Mesendoderm (in vitro differentiated cells): Measurements from ENCODE around the gene IQCF6.

Source experiments
- DNase-seq: peaks from one replicate; pipeline ENCODE4 v3.0.0; 2013
- H2AK5ac ChIP-seq: 2 replicates; pipeline ENCODE4 v1.6.1; 2013; ENCODE audit warnings: low read length, inconsistent platforms
- H2BK120ac ChIP-seq: 2 replicates; pipeline ENCODE4 v1.6.1; 2013; ENCODE audit warnings: low read depth, mild to moderate bottlenecking, low read length, moderate library complexity, mixed read lengths
- H2BK15ac ChIP-seq: replicated peaks from 2 replicates; pipeline ENCODE4 v1.6.1; 2013; ENCODE audit warnings: low read depth, mild to moderate bottlenecking, moderate library complexity
- H2BK5ac ChIP-seq: 2 replicates; pipeline ENCODE4 v1.6.1; 2013; ENCODE audit warnings: low read length, inconsistent platforms
- H3K18ac ChIP-seq: 2 replicates; pipeline ENCODE4 v1.6.1; 2013; ENCODE audit warnings: mild to moderate bottlenecking, low read length, mixed read lengths
- H3K23ac ChIP-seq: one replicate; pipeline ENCODE4 v1.6.1; 2013; ENCODE audit warnings: low read length
- H3K27ac ChIP-seq: 2 replicates; pipeline ENCODE4 v1.5.1; 2013; ENCODE audit warnings: low read depth, mild to moderate bottlenecking, inconsistent platforms, low read length, moderate library complexity
- H3K27me3 ChIP-seq: 2 replicates; pipeline ENCODE4 v1.6.1; 2013; ENCODE audit warnings: low read length, control low read depth, mild to moderate bottlenecking, inconsistent platforms; ENCODE audit not compliant: insufficient read depth, poor library complexity
- H3K36me3 ChIP-seq: 2 replicates; pipeline ENCODE4 v1.6.1; 2013; ENCODE audit warnings: low read length, inconsistent platforms; ENCODE audit not compliant: control insufficient read depth, insufficient read depth
- H3K4ac ChIP-seq: one replicate; pipeline ENCODE4 v1.6.1; 2013; ENCODE audit warnings: low read depth, mild to moderate bottlenecking, low read length, moderate library complexity
- H3K4me1 ChIP-seq: 2 replicates; pipeline ENCODE4 v1.6.1; 2013; ENCODE audit warnings: low read depth, low read length, inconsistent platforms; ENCODE audit not compliant: control insufficient read depth
- H3K4me2 ChIP-seq: 2 replicates; pipeline ENCODE4 v1.6.1; 2013; ENCODE audit warnings: low read length
- H3K4me3 ChIP-seq: 2 replicates; pipeline ENCODE4 v1.5.1; 2013; ENCODE audit warnings: mild to moderate bottlenecking, low read length
- H3K56ac ChIP-seq: one replicate; pipeline ENCODE4 v1.6.1; 2013; ENCODE audit warnings: low read length
- H3K79me1 ChIP-seq: 2 replicates; pipeline ENCODE4 v1.6.1; 2013; ENCODE audit warnings: low read length, inconsistent platforms
- H3K79me2 ChIP-seq: 2 replicates; pipeline ENCODE4 v1.6.1; 2013; ENCODE audit warnings: mild to moderate bottlenecking, low read length; ENCODE audit not compliant: control insufficient read depth, insufficient read depth
- H3K9ac ChIP-seq: 2 replicates; pipeline ENCODE4 v1.6.1; 2013; ENCODE audit warnings: low read length, inconsistent platforms
- H4K5ac ChIP-seq: one replicate; pipeline ENCODE4 v1.6.1; 2013; ENCODE audit warnings: low read length
- H4K8ac ChIP-seq: one replicate; pipeline ENCODE4 v1.6.1; 2013; ENCODE audit warnings: low read depth, mild to moderate bottlenecking, control low read depth, low read length, moderate library complexity
- WGBS: extraction: QIAGEN DNeasy Blood & Tissue Kit; methylation state at CpG from one replicate; pipeline ENCODE4 v1.1.7; 2013; ENCODE audit warnings: low lambda C conversion rate, missing lambda C conversion rate; ENCODE audit not compliant: insufficient coverage; ENCODE audit errors: extremely low coverage; 5-methylcytosine and 5-hydroxymethylcytosine counted together

The IQCF6 gene

GRCh38 chr3:51799879-51800749 lies 21.1 kb upstream of the IQCF6 start:
- Histone ChIP-seq H2BK5ac (peak overlapping the region; percentile 77), H3K4ac (no peak overlapping the region), H2AK5ac (no peak overlapping the region), H3K9ac (peak overlapping the region; percentile 65), H2BK15ac (no peak overlapping the region), H3K4me3 (no peak overlapping the region), H3K79me2 (peaks cover 2% of the 10 kb centered on the region), H3K27ac (peak overlapping the region; percentile 85), H3K56ac (peak overlapping the region; percentile 82), H3K4me2 (peak overlapping the region; percentile 6), H4K8ac (no peak overlapping the region), H3K27me3 (no peaks in the 10 kb centered on the region), H3K4me1 (peaks cover 13% of the 10 kb centered on the region), H3K18ac (peak overlapping the region; percentile 19), H3K79me1 (no peaks in the 10 kb centered on the region), H3K23ac (no peak overlapping the region), H2BK120ac (peak overlapping the region; percentile 64), H4K5ac (no peak overlapping the region), H3K36me3 (no peaks in the 10 kb centered on the region)
- WGBS: no CpG with 5 or more reads among the region's 3 CpGs
- DNase-seq: peak; percentile 88

GRCh38 chr3:51798411-51798963 lies 19.4 kb upstream of the IQCF6 start:
- no peaks in the 10 kb centered on the region for H3K27me3 ChIP-seq
- no peak overlapping the region for H2BK120ac ChIP-seq
- H3K79me2 ChIP-seq: peaks cover 2% of the 10 kb centered on the region
- H3K23ac ChIP-seq: no peak overlapping the region
- H4K8ac ChIP-seq: no peak overlapping the region
- H3K9ac ChIP-seq: peak overlapping the region; percentile 61
- WGBS: no CpG with 5 or more reads among the region's 3 CpGs
- H4K5ac ChIP-seq: no peak overlapping the region
- peak overlapping the region; percentile 67 for H3K56ac ChIP-seq
- peak overlapping the region; percentile 64 for H2BK5ac ChIP-seq
- H2BK15ac ChIP-seq: no peak overlapping the region
- no peak overlapping the region for H3K4me2 ChIP-seq
- no peaks in the 10 kb centered on the region for H3K36me3 ChIP-seq
- peak overlapping the region; percentile 69 for H3K27ac ChIP-seq
- no peaks in the 10 kb centered on the region for H3K79me1 ChIP-seq
- no peak overlapping the region for H3K4me3 ChIP-seq
- H3K4me1 ChIP-seq: peaks cover 11% of the 10 kb centered on the region
- H3K18ac ChIP-seq: peak overlapping the region; percentile 71
- DNase-seq: peak; percentile 94
- H2AK5ac ChIP-seq: no peak overlapping the region
- no peak overlapping the region for H3K4ac ChIP-seq

DNA sequence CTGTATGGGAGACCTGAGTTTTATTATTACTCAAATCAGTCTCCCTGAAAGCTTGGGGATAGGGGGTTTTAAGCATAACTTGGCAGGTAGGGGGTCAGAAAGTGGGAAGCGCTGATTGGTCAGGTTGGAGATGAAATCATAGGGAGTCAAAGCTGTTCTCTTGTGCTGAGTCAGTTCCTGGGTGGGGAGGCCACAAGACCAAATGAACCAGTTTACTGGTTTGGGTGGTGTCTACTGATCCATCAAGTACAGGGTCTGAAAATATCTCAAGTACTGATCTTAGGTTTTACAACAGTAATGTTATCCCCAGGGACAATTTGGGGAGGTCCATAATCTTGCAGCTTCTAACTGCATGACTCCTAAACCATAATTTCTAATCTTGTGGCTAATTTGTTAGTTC lies 17.8 kb upstream of the IQCF6 start:
- peak overlapping the region; percentile 25 for H3K4ac ChIP-seq
- peaks cover 11% of the 10 kb centered on the region for H3K4me1 ChIP-seq
- no peak overlapping the region for H3K23ac ChIP-seq
- H3K9ac ChIP-seq: no peak overlapping the region
- no peaks in the 10 kb centered on the region for H3K36me3 ChIP-seq
- no peak overlapping the region for H2AK5ac ChIP-seq
- no peak overlapping the region for H3K4me3 ChIP-seq
- no peak overlapping the region for H2BK120ac ChIP-seq
- H3K56ac ChIP-seq: no peak overlapping the region
- H4K8ac ChIP-seq: no peak overlapping the region
- no peak overlapping the region for H3K27ac ChIP-seq
- no peak overlapping the region for H3K4me2 ChIP-seq
- H3K27me3 ChIP-seq: no peaks in the 10 kb centered on the region
- no peak for DNase-seq
- H3K18ac ChIP-seq: peak overlapping the region; percentile 94
- WGBS: no CpG with 5 or more reads among the region's 1 CpG
- no peaks in the 10 kb centered on the region for H3K79me1 ChIP-seq
- H2BK5ac ChIP-seq: no peak overlapping the region
- H4K5ac ChIP-seq: no peak overlapping the region
- peak overlapping the region; percentile 46 for H2BK15ac ChIP-seq
- peaks cover 2% of the 10 kb centered on the region for H3K79me2 ChIP-seq

GRCh38 chr3:51794206-51794605 lies 15.2 kb upstream of the IQCF6 start:
- no peak overlapping the region for H3K4me2 ChIP-seq
- H4K5ac ChIP-seq: no peak overlapping the region
- no peak overlapping the region for H3K4ac ChIP-seq
- H4K8ac ChIP-seq: no peak overlapping the region
- no peak overlapping the region for H2BK15ac ChIP-seq
- no peak overlapping the region for H3K9ac ChIP-seq
- no peaks in the 10 kb centered on the region for H3K79me1 ChIP-seq
- no peaks in the 10 kb centered on the region for H3K36me3 ChIP-seq
- WGBS: no CpG with 5 or more reads among the region's 2 CpGs
- H3K27me3 ChIP-seq: no peaks in the 10 kb centered on the region
- H3K4me3 ChIP-seq: no peak overlapping the region
- no peaks in the 10 kb centered on the region for H3K4me1 ChIP-seq
- H3K79me2 ChIP-seq: no peaks in the 10 kb centered on the region
- no peak overlapping the region for H2BK5ac ChIP-seq
- H2AK5ac ChIP-seq: no peak overlapping the region
- no peak overlapping the region for H3K27ac ChIP-seq
- no peak overlapping the region for H2BK120ac ChIP-seq
- no peak overlapping the region for H3K23ac ChIP-seq
- H3K56ac ChIP-seq: no peak overlapping the region
- no peak overlapping the region for H3K18ac ChIP-seq
- DNase-seq: peak; percentile 91

GRCh38 chr3:51792206-51792605 lies 13.2 kb upstream of the IQCF6 start:
- Histone ChIP-seq H3K36me3 (no peaks in the 10 kb centered on the region), H3K79me2 (no peaks in the 10 kb centered on the region), H2BK15ac (no peak overlapping the region), H3K18ac (no peak overlapping the region), H3K56ac (no peak overlapping the region), H2AK5ac (no peak overlapping the region), H2BK5ac (no peak overlapping the region), H2BK120ac (no peak overlapping the region), H3K4me2 (no peak overlapping the region), H3K4me1 (no peaks in the 10 kb centered on the region), H4K5ac (no peak overlapping the region), H4K8ac (no peak overlapping the region), H3K4ac (no peak overlapping the region), H3K4me3 (no peak overlapping the region), H3K23ac (no peak overlapping the region), H3K27ac (no peak overlapping the region), H3K79me1 (no peaks in the 10 kb centered on the region), H3K9ac (no peak overlapping the region), H3K27me3 (no peaks in the 10 kb centered on the region)
- no peak for DNase-seq
- WGBS: no CpG with 5 or more reads among the region's 7 CpGs
